GM19099 (cell line): Measurements from ENCODE around the gene ZDHHC18.
A peak's percentile ranks its signal among the peaks of the same experiment; 100 is the strongest.

Experiments
- POLR2A ChIP-seq: IDR thresholded peaks from 3 replicates; pipeline ENCODE4 v1.6.1; 2011; ENCODE audit warnings: low read depth; ENCODE audit not compliant: insufficient read length; ENCODE audit errors: extremely low read depth

ZDHHC18 gene

DNA sequence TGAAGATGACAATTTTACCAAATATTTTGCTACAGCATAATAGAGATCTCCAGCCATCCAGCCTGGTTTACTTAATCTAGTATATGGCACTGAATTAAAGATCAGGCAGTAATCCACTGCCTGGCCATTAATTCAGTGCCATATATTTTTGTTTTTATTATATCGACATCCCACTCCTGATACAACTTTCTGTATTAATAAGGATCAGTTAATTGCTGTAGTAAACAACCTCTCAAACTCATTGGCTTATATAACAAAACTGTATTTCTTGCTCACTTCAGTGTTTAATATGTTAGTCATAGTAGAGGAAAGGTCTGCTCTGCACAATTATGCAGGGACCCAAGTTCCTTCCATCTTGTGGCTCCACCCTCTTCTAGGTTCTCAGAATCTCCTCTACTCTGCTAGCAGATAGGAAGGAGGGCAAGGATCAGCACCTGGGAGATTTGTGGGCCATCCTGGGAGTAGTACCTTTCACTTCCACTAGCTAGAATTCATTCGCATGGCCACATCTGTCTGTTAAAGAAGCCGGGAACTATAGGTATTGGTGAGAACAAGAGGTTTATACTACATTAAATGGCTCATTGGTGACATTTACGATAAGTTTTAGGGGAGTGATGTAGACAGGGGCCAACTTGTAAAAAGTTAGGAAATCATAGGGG lies 3.6 kb upstream of the ZDHHC18 start:
- TF ChIP-seq POLR2A = no peak

DNA sequence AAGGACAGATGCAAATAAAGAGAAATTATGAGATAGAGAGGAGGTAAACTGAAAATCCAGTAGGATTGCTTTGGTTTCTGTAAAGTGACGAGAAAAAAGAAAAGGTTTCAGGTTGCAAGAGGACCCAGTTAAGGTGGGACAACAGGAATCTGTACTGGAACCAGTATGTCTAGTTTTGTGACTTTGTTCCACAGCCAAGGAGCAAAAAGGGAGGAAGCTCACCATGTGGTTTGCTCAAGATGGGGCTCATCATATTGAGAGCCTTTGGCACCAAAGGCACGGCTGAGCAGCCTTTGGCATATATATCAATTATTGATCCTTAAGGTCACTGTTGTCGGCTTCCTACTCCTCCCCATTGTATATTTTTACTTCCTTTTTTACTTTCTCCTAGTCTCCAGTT lies 1.8 kb upstream of the ZDHHC18 start:
- TF ChIP-seq POLR2A = no peak

DNA sequence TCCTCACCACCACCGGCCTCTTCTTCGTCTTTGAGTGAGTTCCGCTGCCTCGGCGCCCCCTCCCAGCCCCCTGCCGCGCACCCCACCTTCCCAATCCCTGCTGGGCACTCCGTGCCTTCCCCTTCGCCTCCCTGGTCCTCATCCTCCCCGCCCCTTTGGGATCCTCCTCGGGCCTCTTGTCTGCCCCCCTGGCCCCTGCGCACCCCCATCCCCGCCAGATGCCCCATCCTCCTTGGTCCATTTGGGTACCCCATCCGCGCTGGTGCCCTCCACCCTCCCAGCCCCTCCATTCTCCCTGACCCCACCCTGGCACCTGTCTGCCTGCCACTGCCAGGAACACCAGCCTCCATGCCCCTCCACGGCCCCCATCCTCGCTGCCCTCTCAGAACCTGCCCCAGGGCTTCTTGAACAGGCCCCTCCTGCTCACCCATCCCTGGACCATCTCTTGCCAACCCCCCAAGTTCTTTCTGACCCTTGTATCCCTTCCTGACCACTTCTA lies 667 bp downstream of the ZDHHC18 start:
- no peak for TF ChIP-seq POLR2A

DNA sequence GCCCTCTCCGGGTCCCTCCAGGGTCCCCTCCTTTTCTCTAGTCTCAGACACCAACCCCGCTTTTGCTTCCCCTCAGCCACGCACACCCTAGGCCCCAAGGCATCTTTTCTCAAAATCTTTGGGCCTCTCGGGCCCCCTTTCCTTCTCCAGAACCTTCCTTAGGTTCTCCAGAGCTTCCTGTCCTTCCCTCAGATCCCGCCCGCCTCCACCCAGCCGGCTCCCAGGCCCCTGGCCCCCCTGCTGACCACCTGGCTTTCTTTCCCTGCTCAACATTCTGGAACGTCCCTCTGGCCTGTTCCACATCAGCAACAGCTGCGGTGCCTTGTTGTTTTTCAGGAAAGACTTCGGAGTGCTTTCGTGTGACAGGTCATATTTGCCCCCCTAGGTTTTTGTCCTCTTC lies 1.2 kb downstream of the ZDHHC18 start:
- TF ChIP-seq POLR2A = no peak

DNA sequence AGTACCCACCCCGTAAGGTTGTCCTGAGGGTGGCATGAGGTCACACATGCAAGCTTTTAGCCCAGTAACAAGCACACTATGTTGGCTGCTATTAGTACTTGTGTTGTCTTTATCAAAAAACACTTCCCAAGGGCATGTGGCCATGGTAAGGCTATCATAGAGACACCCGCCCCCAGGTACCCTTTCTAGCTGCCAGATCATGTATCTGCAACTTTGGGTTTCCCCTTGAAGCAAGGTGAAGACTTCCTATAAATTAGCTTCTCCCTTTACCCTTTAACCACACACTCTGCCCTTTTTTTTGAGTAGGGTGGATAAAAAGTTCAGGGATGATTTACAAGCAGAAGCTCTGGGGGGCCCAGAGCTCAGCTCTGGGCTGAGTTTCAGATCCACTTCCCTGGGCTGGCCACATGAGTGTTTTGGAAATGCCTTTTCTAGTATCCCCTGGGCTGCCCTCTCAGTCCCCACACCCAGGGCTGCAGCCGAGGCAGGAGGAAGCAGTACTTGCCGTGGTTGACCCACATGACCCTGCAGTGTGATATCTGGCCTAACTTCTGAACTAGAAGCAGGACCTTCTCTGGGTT lies 2.0 kb downstream of the ZDHHC18 start:
- no peak for TF ChIP-seq POLR2A

DNA sequence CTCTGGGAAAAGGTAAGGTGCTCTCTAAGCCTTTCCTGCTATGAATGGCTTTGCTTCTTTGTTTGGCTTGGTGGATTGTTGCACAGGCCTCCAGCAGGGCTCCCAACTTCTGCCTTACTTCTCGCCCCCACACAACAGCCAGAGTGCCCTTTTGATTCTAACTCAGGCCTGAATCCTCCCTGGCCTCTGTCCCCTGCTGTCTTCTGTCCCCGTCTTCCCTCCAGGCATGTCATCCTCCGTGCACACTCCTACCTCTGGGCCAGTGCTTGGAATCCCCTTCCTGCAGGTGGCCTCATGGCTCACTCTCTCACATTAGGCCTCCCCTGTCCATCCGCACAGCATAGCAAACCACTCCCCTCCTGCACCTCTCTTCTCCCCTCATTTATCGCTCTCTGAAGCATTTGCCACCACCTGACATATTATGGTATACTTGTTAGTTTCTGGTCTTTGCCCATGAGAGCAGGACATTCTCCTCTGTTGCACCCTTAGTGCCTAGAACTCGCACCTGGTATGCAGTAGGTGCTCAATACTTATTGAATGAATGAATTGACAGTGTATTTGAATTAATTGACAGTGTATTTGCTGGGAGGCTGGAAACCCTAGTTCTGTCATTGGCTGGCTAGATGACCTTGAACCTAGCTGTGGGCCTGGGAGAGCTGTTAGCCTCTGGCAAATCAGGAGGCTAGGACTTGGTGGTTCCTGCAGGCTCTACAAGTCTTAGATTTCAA lies 2.9 kb downstream of the ZDHHC18 start:
- no peak for TF ChIP-seq POLR2A

DNA sequence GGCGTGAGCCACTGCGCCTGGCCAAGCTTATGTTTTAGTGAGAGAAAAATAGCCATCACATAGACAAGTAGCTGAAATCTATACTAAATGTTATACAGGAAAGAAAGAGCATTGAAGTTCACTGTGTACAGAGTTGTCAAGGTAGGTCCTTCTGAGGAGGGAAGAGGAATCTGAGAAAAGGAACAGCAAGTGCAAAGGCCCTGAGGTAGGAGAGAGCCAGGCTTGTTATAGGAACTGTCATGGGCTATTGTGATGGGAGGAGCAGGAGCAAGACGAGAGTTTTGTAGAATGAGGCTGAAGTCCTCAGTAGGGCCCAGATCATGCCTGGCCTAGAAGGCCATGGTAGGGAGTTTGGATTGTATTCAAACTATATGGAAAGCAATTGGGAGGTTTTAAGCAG lies 4.6 kb downstream of the ZDHHC18 start:
- TF ChIP-seq POLR2A = no peak

DNA sequence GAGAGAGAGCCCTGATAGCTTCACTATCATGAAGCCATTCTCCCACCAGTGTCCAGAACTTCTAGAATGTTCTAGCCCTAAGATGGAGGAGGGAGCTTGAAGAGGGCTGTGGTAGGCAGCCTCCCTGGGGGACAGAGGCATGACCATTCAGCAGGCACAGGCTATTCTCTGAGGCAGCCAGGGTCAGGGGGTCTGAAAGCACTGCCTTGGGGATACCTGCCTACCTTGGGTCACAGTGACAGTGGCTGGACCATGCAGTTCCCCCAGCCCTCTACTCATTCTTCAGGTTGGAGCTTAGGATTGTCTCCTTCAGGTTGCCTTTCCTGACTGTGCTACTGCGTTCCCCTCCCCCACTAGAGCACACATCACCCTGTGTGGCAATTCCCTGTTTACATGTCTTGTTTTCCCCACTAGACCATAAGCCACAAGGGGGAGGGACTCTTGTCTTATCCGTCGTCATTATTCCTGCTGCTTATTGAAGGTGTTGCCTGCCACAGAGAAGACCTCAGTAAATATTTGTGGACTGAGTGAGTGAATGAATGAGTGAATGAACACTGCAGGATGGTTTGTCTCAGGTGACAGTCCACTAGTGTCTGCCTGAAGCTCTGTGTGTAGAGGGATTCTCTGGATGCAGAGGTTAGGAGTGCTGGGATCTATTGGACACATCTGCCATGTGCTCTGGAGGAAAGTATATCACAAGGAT lies 5.2 kb downstream of the ZDHHC18 start:
- no peak for TF ChIP-seq POLR2A

DNA sequence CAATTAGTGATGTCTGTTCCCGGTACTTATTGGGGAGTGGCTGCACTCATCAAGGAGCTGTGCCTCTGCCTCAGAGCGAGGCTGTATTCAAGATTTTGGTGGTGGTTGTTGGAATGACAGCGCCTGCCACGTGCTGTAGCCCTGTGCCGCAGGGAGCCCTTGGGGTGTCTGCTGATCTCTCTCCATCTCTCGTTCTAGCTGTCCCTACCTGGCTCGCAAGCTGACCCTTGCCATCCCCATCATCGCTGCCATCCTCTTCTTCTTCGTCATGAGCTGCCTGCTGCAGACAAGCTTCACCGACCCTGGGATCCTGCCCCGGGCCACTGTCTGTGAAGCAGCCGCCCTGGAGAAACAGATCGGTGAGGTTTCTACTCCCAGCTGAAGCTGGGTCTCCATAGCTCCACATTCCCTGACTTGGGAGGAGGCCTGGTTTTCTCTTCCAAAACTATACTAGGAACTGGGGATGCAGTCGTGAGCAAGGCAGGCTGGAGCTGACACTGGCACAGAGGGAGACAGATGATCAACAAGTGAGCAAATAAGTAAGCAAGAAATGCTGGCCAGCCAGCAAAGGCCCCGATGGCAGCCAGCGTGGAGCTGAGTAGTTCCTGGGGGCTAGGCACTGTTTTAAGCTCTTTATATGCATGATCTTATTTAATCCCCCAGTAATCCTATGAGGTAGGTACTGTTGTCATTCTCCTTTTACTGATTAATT lies 5.9 kb downstream of the ZDHHC18 start:
- no peak for TF ChIP-seq POLR2A

DNA sequence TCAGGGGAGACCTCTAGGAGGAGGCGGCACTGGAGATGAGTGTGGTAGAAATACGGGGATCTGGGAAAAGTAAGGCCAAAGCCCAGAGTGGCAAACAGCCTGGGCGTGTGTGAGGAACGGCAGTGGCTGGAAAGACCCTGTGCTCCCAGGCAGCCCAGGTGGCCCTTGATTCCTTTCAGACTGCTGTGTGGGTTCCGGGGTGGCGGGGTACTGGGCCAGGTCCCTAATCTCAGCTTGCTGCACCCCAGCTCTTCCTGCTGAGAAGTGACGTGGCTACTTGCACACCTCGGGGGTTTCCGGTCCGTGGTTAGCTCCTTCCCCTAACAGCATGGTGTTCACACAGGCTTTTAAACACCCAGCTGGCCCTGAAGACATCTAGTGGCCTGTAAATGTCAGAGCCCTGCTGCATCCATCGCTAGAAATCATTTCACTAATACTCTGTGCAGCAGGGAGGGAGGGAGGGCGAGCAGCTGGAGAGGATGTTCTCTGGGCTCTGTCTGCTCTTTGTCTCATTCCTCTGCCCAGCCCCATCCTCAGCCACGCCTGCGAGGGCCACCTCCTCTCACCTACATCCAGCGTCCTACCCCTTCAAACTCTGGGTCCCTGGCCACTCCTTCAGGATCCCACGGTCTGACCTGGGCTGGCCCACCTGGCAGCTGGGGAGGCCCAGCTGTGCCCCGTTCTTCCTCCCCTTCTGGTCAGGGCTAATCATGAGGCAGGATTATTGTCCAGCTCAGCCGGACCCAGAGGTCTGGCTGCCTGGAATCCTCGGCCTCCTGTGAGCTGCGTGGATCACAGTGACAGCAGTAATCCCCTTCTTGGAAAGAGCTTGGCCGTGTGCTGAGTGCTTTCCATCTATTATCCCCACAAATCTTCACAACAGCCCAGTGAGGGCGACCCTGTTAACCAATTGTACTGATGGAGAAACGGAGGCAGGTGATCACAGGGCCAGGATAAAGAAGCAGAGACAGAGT lies 7.2 kb downstream of the ZDHHC18 start:
- TF ChIP-seq POLR2A = peak; percentile 72

DNA sequence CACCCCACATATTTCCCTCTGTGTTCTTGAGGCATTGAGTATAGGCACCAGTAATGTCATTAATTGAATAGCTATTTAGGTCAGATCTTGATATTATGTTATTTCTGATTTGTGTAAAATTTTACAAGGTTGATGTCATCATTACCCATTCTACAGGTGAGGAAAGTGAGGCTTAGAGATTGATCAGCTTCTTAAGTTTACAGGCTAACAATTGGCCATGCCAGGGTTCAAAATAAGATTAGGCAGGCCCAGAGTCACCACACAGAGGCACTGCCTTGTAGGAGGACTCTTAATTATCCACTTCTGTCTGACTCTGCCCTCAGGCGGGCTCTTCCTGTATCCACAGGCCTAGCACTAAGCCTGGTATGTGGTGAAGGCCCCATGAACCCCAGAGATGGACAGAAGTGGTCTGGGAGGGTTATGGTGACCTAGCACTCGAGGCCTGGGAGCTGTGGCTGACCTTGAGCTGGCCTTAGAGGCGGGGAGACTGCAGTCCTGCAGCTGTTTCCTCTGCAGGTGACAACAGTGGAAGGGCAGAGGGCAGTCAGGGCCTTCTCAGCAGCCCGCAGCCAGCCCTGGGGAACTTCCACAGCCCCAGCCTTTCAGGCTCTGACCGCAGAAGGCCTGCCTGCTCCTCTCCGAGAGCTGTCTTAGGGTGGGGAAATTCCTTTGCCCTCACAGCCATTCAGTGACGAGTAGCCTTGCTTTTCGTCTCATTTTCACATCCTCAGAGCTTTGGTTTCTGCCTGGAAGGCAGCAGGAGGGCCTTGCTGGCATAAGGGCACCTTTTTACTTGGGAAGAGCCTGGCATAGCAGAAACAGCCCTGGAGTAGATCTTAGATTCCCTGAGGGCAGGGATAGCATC lies 12.2 kb downstream of the ZDHHC18 start:
- peak; percentile 25 for TF ChIP-seq POLR2A

DNA sequence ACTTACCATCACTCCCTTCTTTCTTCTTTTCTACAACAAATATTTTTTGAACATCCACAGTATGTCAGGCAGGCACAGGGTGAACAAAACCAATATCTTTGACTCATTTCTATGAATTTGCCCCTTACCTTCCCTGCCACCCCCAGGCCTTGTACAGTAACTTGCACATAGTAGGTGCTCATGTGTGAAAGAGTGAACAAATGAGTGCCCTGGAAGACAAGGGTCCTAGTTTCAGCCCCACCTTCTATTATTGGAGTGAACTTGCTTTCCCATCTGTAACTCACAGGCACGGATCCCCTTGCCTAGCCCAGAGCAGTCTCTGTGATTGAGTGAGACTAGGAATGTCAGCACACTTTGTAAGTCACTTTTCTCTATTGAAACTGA lies 12.8 kb downstream of the ZDHHC18 start:
- no peak for TF ChIP-seq POLR2A

DNA sequence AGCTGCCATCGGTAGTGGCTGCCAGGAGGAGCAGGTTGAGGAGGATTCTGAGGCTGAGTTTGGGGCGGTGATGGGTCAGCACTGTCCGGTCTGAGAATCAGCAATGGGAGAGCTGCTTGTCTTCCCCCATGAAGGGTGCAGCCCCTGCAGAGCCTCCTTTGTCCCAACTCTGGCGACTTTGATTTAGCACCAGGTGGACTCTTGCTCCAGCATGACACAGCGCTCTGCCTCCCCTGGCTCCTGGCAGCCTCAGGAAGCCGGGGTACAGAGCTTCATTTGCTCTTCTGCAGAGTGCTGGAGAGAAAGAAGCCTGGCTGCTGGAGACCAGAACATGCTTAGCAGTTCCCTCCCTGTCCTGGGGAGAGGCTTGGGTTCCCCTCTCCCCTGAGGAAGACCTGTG lies 13.3 kb downstream of the ZDHHC18 start:
- TF ChIP-seq POLR2A = no peak

DNA sequence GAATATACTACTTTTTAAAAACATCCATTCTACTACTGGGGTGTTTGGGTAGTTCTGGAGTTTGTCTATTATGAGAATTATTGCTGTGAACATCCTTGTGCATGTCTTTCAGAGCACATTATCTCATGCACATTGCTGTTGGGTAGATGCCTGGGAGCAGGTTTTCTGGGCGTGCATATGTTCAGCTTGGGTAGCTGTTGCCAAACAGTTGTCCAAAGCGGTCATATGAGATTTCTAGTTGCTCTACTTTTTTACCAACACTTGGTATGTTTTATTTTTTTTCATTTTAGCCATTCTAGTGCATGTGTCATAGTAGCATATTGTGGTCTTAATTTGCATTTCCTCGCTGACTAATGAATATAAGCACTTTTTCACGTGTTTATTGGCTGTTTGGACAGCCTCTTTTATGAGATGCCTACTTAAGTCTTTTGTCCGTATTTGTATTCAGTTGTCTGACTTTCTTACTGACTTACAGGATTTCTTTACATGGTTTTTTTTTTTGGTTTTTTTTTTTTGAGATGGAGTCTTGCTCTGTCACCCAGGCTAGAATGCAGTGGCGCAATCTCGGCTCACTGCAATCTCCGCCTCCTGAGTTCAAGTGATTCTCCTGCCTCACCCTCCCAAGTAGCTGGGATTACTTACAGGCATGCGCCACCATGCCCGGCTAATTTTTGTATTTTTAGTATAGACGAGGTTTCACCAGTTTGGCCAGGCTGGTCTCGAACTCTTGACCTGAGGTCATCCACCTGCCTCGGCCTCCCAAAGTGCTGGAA lies 18.1 kb downstream of the ZDHHC18 start:
- no peak for TF ChIP-seq POLR2A
